HepG2 (cell line): ENCODE data around the gene COQ7. TPM values are rescaled to one million over a fixed set of nuclear protein-coding genes. Genes with fewer than 3 reads are reported as not detected.

Experiments used
- CENPX ChIP-seq: sonication (generic); formaldehyde crosslinking; IDR thresholded peaks from 2 replicates; pipeline ENCODE4 v1.9.0; 2021; ENCODE audit warnings: mild to moderate bottlenecking, missing genetic modification reagents, moderate library complexity
- HNRNPH1 ChIP-seq: fragments of 200-400 bp; formaldehyde crosslinking; optimal IDR thresholded peaks from 2 replicates; pipeline ENCODE3; 2017; ENCODE audit warnings: mild to moderate bottlenecking, low read depth, low read length
- MAFG ChIP-seq: sonication (generic); formaldehyde crosslinking; IDR thresholded peaks from 2 replicates; pipeline ENCODE4 v1.5.1; 2020; ENCODE audit warnings: mild to moderate bottlenecking, missing genetic modification reagents
- PRMT3 ChIP-seq: sonication (generic); formaldehyde crosslinking; IDR thresholded peaks from 2 replicates; pipeline ENCODE4 v1.8.1; 2022; ENCODE audit warnings: low read depth, mild to moderate bottlenecking, moderate library complexity, missing genetic modification reagents, borderline replicate concordance
- RNF2 ChIP-seq: fragments of 450-650 bp; conservative IDR thresholded peaks from 2 replicates; pipeline ENCODE4 v1.6.1; 2016; ENCODE audit warnings: low read depth
- SATB2 ChIP-seq: sonication (generic); formaldehyde crosslinking; IDR thresholded peaks from 2 replicates; pipeline ENCODE4 v1.5.0; 2020; ENCODE audit warnings: missing genetic modification reagents
- SIX4 ChIP-seq: sonication (generic); formaldehyde crosslinking; IDR thresholded peaks from 2 replicates; pipeline ENCODE4 v1.4.0; 2020; ENCODE audit warnings: missing genetic modification reagents
- SOX13 ChIP-seq, 3 experiments: fragments of 450-650 bp in 1 of 3; sonication (generic) in 1 of 3; formaldehyde crosslinking in 1 of 3; IDR thresholded peaks in 2 of 3; conservative IDR thresholded peaks in 1 of 3; 2 replicates each; pipeline versions ENCODE4 v1.5.0 to v1.6.1; 2016 to 2020; ENCODE audit warnings: antibody characterized with exemption in 1 of 3, mild to moderate bottlenecking in 1 of 3, missing compliant biosample characterization in 1 of 3, missing genetic modification reagents in 1 of 3, moderate library complexity in 1 of 3
- SP4 ChIP-seq: sonication (generic); formaldehyde crosslinking; IDR thresholded peaks from 2 replicates; pipeline ENCODE4 v1.8.1; 2023; ENCODE audit warnings: mild to moderate bottlenecking, missing genetic modification reagents
- STAG1 ChIP-seq: sonication (generic); formaldehyde crosslinking; IDR thresholded peaks from 2 replicates; pipeline ENCODE4 v1.4.0; 2020; ENCODE audit warnings: missing genetic modification reagents
- TEAD3 ChIP-seq: optimal IDR thresholded peaks from 2 replicates; pipeline ENCODE3; 2016; ENCODE audit warnings: borderline replicate concordance
- TMF1 ChIP-seq: sonication (generic); formaldehyde crosslinking; IDR thresholded peaks from 2 replicates; pipeline ENCODE4 v1.8.1; 2022; ENCODE audit warnings: low read depth, missing genetic modification reagents
- ZBTB21 ChIP-seq: sonication (generic); formaldehyde crosslinking; IDR thresholded peaks from 2 replicates; pipeline ENCODE4 v1.4.0; 2020; ENCODE audit warnings: missing genetic modification reagents
- ZNF296 ChIP-seq: sonication (generic); formaldehyde crosslinking; conservative IDR thresholded peaks from 2 replicates; pipeline ENCODE4 v1.5.0; 2020; ENCODE audit warnings: mild to moderate bottlenecking, missing genetic modification reagents
- ZNF3 ChIP-seq: IDR thresholded peaks from 2 replicates; pipeline ENCODE4 v1.7.0; 2017; ENCODE audit warnings: inconsistent platforms
- ZNF678 ChIP-seq: sonication (generic); formaldehyde crosslinking; IDR thresholded peaks from 2 replicates; pipeline ENCODE4 v1.4.0; 2020; ENCODE audit warnings: mild to moderate bottlenecking, missing genetic modification reagents
- ZNF878 ChIP-seq: sonication (generic); formaldehyde crosslinking; IDR thresholded peaks from 2 replicates; pipeline ENCODE4 v1.8.1; 2023; ENCODE audit warnings: mild to moderate bottlenecking, missing genetic modification reagents, moderate library complexity
- polyA plus RNA-seq, 8 experiments: library from polyadenylated mRNA; depleted of rRNA in 3 of 8; stranded (reverse) in 7 of 8; unstranded in 1 of 8; fragments of >200 nt; fragmentation: Illumina TruSeq in 4 of 8; extraction: Trizol in 4 of 8; gene quantifications; 2 replicates each; pipeline versions ENCODE4 v1.2.1 to v1.2.3, GENCODE V29; 2011 to 2016; ENCODE audit warnings: low read depth in 4 of 8, missing spikeins in 1 of 8, mixed read lengths in 1 of 8; ENCODE audit not compliant: insufficient read depth in 1 of 8
- total RNA-seq, 5 experiments: library from RNA; depleted of rRNA; stranded (reverse); fragments of >200 nt; fragmentation: Illumina TruSeq; extraction: Trizol; gene quantifications; 2 replicates each; pipeline ENCODE4 v1.2.3, GENCODE V29; 2016; ENCODE audit warnings: low read depth in 1 of 5
- TF ChIP-seq, protein P1 (sequence below): sonication (generic); formaldehyde crosslinking; IDR thresholded peaks from 2 replicates; pipeline ENCODE4 v1.4.0; 2020; ENCODE audit warnings: mild to moderate bottlenecking, missing genetic modification reagents
- TF ChIP-seq, protein P2 (sequence below): sonication (generic); formaldehyde crosslinking; IDR thresholded peaks from 2 replicates; pipeline ENCODE4 v1.4.0; 2020; ENCODE audit warnings: missing genetic modification reagents, mild to moderate bottlenecking, borderline replicate concordance
- TF ChIP-seq, protein P3 (sequence below): IDR thresholded peaks from 2 replicates; pipeline ENCODE4 v1.6.1; 2016; ENCODE audit warnings: control low read depth
- TF ChIP-seq, protein P4 (sequence below): IDR thresholded peaks from 2 replicates; pipeline ENCODE4 v1.6.1; 2016; ENCODE audit warnings: low read depth, control low read depth

The COQ7 gene
- total and polyA plus RNA-seq, 2 of the 13 experiments (the other 11 are each of a cell fraction or from before 2014, with no cell fraction given) = 20.1 to 45.7 TPM

DNA sequence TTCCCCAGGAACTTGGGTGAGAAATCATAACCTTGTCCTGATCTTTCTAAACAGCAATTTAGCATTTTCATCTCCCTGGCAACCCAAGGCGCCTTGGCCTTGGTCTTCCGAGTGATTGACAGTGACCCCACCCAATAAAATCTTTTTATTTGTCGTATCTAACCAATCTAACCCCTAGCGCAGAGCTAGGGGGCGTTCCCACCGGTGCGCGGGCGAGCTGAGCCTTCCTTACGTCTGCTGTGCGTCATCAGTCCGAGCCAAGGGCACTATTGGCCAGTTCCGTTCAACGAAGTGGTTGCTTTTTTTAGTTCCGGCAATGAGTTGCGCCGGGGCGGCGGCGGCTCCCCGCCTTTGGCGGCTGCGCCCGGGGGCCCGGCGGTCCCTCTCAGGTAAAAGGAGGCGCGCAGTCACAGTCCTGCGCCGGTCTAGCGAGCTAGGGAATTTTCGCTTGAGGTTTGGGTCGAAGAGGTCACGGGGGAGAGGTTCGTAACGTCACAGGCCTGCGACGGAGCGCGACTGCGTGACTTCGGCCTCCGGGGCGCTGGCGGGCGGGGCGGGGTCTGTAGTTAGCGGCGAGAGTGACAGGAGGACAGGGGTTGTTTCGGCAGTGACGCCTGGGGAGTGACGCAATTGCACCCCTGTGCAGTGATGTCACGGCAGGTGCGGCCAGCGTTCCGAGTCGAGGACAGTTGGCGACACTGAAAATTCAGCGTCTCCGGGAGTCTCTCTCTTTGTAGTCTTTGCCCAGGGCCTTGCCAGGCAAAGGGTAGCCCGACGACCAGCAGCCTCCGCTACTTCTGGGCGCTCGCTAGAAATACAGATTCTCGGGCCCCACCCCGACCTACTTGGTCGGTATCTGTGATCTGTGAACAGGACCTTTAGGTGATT lies at the start of gene COQ7 (continued):
- TF ChIP-seq ZNF678 (CRISPR knock-in tag) = 0 out of 2 replicates have a peak, but pooled peaks have one; percentile 28
- no peak; the same call in none of the 2 replicates for TF ChIP-seq STAG1 (CRISPR knock-in tag)
- peak; percentile 81; the same call in 1 of the 2 replicates for TF ChIP-seq TMF1
- no peak for TF ChIP-seq MAFG (CRISPR knock-in tag)
- peak; percentile 63; the same call in 1 of the 2 replicates for TF ChIP-seq SATB2 (CRISPR knock-in tag)
- no peak for TF ChIP-seq SOX13 (IDR thresholded peaks at IDR 0.05)
- peak in 1 of 2 experiments; percentile 99; a peak in 3 of 4 replicates for TF ChIP-seq SOX13 (CRISPR knock-in tag; conservative IDR thresholded peaks at IDR 0.05 in 1 of 2, IDR thresholded peaks at IDR 0.05 in 1 of 2)
- TF ChIP-seq, protein P1, sequence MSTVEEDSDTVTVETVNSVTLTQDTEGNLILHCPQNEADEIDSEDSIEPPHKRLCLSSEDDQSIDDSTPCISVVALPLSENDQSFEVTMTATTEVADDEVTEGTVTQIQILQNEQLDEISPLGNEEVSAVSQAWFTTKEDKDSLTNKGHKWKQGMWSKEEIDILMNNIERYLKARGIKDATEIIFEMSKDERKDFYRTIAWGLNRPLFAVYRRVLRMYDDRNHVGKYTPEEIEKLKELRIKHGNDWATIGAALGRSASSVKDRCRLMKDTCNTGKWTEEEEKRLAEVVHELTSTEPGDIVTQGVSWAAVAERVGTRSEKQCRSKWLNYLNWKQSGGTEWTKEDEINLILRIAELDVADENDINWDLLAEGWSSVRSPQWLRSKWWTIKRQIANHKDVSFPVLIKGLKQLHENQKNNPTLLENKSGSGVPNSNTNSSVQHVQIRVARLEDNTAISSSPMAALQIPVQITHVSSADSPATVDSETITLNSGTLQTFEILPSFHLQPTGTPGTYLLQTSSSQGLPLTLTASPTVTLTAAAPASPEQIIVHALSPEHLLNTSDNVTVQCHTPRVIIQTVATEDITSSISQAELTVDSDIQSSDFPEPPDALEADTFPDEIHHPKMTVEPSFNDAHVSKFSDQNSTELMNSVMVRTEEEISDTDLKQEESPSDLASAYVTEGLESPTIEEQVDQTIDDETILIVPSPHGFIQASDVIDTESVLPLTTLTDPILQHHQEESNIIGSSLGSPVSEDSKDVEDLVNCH (CRISPR knock-in tag) = no peak
- TF ChIP-seq ZBTB21 (CRISPR knock-in tag) = peak; percentile 99
- TF ChIP-seq ZNF878 (CRISPR knock-in tag) = peak; percentile 44; the same call in 1 of the 2 replicates
- TF ChIP-seq PRMT3 = no peak
- no peak for TF ChIP-seq ZNF296 (CRISPR knock-in tag)
- TF ChIP-seq ZNF3 = no peak
- peak; percentile 15 for TF ChIP-seq TEAD3 (CRISPR knock-in tag)
- TF ChIP-seq, protein P2, sequence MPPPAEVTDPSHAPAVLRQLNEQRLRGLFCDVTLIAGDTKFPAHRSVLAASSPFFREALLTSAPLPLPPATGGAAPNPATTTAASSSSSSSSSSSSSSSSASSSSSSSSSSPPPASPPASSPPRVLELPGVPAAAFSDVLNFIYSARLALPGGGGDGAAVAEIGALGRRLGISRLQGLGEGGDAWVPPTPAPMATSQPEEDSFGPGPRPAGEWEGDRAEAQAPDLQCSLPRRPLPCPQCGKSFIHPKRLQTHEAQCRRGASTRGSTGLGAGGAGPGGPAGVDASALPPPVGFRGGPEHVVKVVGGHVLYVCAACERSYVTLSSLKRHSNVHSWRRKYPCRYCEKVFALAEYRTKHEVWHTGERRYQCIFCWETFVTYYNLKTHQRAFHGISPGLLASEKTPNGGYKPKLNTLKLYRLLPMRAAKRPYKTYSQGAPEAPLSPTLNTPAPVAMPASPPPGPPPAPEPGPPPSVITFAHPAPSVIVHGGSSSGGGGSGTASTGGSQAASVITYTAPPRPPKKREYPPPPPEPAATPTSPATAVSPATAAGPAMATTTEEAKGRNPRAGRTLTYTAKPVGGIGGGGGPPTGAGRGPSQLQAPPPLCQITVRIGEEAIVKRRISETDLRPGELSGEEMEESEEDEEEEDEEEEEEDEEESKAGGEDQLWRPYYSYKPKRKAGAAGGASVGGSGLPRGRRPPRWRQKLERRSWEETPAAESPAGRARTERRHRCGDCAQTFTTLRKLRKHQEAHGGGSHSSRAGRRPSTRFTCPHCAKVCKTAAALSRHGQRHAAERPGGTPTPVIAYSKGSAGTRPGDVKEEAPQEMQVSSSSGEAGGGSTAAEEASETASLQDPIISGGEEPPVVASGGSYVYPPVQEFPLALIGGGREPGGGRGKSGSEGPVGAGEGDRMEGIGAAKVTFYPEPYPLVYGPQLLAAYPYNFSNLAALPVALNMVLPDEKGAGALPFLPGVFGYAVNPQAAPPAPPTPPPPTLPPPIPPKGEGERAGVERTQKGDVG (CRISPR knock-in tag) = peak; percentile 29; the same call in 1 of the 2 replicates
- peak; percentile 71 for TF ChIP-seq RNF2
- TF ChIP-seq, protein P3, sequence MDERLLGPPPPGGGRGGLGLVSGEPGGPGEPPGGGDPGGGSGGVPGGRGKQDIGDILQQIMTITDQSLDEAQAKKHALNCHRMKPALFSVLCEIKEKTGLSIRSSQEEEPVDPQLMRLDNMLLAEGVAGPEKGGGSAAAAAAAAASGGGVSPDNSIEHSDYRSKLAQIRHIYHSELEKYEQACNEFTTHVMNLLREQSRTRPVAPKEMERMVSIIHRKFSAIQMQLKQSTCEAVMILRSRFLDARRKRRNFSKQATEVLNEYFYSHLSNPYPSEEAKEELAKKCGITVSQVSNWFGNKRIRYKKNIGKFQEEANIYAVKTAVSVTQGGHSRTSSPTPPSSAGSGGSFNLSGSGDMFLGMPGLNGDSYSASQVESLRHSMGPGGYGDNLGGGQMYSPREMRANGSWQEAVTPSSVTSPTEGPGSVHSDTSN (CRISPR knock-in tag) = peak; percentile 99
- TF ChIP-seq HNRNPH1 = no peak
- peak; percentile 86 for TF ChIP-seq SP4 (CRISPR knock-in tag)
- no peak; the same call in none of the 2 replicates for TF ChIP-seq SIX4
- TF ChIP-seq, protein P4, sequence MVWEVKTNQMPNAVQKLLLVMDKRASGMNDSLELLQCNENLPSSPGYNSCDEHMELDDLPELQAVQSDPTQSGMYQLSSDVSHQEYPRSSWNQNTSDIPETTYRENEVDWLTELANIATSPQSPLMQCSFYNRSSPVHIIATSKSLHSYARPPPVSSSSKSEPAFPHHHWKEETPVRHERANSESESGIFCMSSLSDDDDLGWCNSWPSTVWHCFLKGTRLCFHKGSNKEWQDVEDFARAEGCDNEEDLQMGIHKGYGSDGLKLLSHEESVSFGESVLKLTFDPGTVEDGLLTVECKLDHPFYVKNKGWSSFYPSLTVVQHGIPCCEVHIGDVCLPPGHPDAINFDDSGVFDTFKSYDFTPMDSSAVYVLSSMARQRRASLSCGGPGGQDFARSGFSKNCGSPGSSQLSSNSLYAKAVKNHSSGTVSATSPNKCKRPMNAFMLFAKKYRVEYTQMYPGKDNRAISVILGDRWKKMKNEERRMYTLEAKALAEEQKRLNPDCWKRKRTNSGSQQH (CRISPR knock-in tag) = peak; percentile 79; the same call in 1 of the 2 replicates
- TF ChIP-seq CENPX (CRISPR knock-in tag) = no peak
